HG02852 (cell line): Measurements from ENCODE around the gene P2RY11.

ENCODE experiments used
- ATAC-seq: cut with Tn5 transposase; IDR thresholded peaks from one replicate; pipeline ENCODE4 v1.9.1; 2021; ENCODE audit warnings: mild to moderate bottlenecking, moderate library complexity; ENCODE audit not compliant: unreplicated experiment

The P2RY11 gene

DNA sequence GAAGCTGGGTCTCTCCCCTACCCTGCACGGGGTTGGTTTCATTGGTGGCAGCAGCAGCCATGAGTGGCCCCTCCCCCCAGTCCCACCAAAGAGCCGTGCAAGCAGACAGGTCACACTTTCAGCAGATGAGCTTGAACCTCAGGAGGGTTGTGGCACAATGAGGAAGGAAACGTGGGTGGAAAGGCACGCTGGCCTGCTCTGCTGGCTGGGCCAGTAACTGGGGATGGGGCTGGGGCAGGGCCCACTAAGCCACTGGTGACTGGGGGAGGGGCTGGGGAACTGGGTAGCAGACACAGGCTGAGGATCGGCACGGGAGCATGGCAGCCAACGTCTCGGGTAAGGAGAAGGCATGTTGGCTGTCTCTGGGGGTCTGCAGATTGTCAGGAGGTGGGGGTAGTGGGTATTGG lies at the start of gene P2RY11:
P2RY11 (plus strand) TSS at position 289 of the 407 bp plus-strand sequence; CDS start at position 318, 29 bp downstream.
- ATAC-seq = no peak

- no peak for ATAC-seq
These were observed 49.7 kb upstream of the P2RY11 start for GRCh38 chr19:10061717-10062310.

GRCh38 chr19:10068205-10068604 lies 43.3 kb upstream of the P2RY11 start:
- ATAC-seq = no peak

GRCh38 chr19:10069046-10069445 lies 42.4 kb upstream of the P2RY11 start:
- ATAC-seq = no peak

- ATAC-seq = no peak
These were observed 40.6 kb upstream of the P2RY11 start for GRCh38 chr19:10070730-10071446.

DNA sequence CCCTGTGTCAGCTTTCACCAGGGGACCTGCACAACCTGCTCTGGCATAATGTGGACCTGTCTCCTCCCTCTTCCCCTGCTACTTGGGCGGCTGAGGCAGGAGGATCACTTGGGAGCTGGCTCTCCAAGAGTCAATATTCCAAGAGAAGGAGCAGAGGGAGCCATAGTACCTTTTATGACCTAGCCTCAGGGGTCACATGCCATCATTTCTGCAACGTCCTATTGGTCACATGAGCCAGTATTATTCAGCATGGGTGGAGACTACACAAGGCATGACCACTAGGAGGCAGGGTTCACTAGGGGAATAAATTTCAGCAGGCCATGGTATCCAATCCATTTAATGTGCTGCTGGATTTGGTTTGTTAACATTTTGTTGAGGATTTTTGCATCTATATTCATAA lies 37.3 kb upstream of the P2RY11 start:
- no peak for ATAC-seq

GRCh38 chr19:10076535-10076934 lies 35.0 kb upstream of the P2RY11 start:
- ATAC-seq = no peak

GRCh38 chr19:10078329-10078728 lies 33.2 kb upstream of the P2RY11 start:
- no peak for ATAC-seq

GRCh38 chr19:10079031-10079453 lies 32.5 kb upstream of the P2RY11 start:
- no peak for ATAC-seq

DNA sequence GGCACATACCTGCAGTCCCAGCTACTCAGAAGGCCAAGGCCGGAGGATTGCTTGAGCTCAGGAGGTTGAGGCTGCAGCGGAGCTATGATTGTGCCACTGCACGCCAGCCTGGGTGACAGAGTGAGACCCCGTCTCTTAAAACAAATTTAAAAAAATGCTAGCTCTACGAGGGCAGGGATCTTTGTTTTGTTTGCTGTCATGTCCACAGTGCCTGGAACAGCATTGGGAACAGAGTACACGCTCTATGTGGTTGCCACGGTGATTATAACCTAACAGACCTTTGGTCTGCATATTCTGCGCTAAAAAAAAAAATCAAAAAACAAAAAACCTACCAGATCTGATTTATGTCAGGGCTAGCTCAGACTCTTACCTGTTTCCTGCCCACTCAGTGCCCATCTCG lies 27.6 kb upstream of the P2RY11 start:
- ATAC-seq = no peak

DNA sequence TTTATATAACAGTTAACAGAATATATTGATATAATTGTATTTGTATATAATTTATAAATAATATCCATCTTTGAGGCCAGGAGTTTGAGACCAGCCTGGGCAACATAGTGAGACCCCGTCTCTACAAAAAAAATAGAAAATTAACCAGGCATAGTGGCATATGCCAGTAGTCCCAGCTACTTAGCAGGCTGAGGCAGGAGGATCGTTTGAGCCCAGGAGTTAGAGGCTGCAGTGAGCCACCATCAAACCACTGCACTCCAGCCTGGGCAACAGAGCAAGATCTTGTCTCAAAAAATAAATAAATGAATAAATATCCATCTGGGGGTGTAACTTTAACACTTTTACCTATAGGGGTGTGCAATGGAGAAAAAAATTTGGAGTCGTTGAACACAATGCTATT lies 26.7 kb upstream of the P2RY11 start:
- ATAC-seq = no peak

- peak; percentile 77 for ATAC-seq
These were observed 25.6 kb upstream of the P2RY11 start, which contains the start of gene SHFL for GRCh38 chr19:10085641-10086590. Gene SHFL, plus strand, starts transcription at chr19:10086317. Its CDS starts 111 bp downstream, at chr19:10086428.

GRCh38 chr19:10086591-10087192 lies 24.8 kb upstream of the P2RY11 start:
- no peak for ATAC-seq

DNA sequence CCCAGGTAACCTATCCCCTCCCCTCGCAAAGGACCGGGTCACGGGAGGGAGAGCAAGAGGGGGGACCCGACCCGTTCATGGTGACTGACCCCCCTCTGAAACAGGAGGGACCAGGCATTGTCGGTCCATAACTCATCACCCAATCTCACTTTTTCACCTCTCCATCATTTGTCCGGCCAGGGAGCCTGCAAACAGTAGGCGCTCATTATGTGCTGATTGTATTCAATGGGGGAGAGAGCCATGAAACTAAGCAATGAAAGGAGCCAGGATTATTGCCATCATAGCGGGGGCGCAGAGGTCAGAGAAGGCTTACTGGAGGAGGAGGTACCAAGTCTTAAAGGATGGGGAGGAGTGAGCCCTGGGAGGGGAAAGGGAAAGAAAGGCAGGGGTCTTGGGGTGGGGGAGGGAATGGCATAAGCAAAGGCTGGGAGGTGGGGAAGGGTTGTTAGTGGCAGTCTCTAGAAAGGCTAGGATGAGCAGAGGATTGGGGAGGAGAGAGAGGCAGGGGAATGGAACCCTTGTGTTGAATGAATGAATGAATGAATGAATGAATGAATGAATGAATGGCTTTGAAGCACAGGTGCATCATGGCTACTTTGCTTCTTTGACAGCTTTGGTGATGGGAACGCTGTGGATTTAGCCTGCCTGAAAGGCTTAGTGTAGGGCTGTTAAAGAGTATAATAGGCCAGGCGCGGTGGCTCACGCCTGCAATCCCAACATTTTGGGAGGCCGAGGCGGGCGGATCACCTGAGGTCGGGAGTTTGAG lies 24.0 kb upstream of the P2RY11 start:
- ATAC-seq = no peak

GRCh38 chr19:10088949-10089554 lies 22.4 kb upstream of the P2RY11 start:
- ATAC-seq = no peak

- no peak for ATAC-seq
These were observed 21.6 kb upstream of the P2RY11 start for GRCh38 chr19:10089801-10090375.

GRCh38 chr19:10091370-10091687 lies 20.2 kb upstream of the P2RY11 start:
- no peak for ATAC-seq

DNA sequence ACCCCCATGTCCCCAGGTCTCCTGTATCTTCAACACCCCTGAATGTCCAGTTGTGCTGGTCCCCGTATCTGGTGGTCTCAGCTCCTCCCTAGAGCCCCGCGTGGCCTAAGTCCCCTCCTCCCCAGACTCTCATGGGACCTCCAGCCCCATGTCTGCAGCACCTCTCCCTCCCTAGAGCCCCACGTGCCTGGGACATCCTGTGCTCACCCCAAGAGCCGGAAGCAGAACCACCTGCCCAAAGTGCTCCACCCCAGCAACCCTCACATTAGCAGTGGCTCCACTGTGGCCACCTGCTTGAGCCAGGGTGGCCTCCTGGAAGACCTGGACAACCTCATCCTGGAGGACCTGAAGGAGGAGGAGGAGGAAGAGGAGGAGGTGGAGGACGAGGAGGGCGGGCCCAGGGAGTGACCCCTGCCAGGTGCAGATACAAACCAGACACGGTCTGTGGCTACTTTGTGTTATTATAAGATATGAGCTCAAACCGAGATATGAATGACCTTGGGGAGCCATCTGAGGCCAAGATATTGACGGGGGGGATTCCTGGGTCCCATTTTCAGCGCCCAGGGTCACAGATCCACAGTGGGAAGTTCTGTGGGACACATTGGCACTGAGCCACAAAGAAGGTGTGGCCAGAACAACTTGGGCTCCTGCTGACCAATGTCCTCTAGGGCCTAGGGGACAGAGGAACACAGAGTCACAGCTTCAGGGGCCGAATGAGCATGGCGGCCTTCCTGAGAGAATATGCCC lies 19.4 kb upstream of the P2RY11 start:
- no peak for ATAC-seq
